HepG2 (cell line): Measurements from ENCODE around the gene JPH4. TPM values are rescaled to one million over a fixed set of nuclear protein-coding genes. Genes with fewer than 3 reads are reported as not detected.

ENCODE experiments used
- HCFC1 ChIP-seq: fragments of 150-350 bp; IDR thresholded peaks from 2 replicates; pipeline ENCODE4 v1.6.1; 2014; ENCODE audit warnings: low read depth, low read length
- HOXD1 ChIP-seq: sonication (generic); formaldehyde crosslinking; IDR thresholded peaks from 2 replicates; pipeline ENCODE4 v1.5.0; 2020; ENCODE audit warnings: missing genetic modification reagents
- PAWR ChIP-seq: sonication (generic); formaldehyde crosslinking; IDR thresholded peaks from 2 replicates; pipeline ENCODE4 v1.4.0; 2020; ENCODE audit warnings: missing genetic modification reagents, mild to moderate bottlenecking, borderline replicate concordance
- polyA plus RNA-seq, 8 experiments: library from polyadenylated mRNA; depleted of rRNA in 3 of 8; stranded (reverse) in 7 of 8; unstranded in 1 of 8; fragments of >200 nt; fragmentation: Illumina TruSeq in 4 of 8; extraction: Trizol in 4 of 8; gene quantifications; 2 replicates each; pipeline versions ENCODE4 v1.2.1 to v1.2.3, GENCODE V29; 2011 to 2016; ENCODE audit warnings: low read depth in 4 of 8, missing spikeins in 1 of 8, mixed read lengths in 1 of 8; ENCODE audit not compliant: insufficient read depth in 1 of 8
- total RNA-seq, 5 experiments: library from RNA; depleted of rRNA; stranded (reverse); fragments of >200 nt; fragmentation: Illumina TruSeq; extraction: Trizol; gene quantifications; 2 replicates each; pipeline ENCODE4 v1.2.3, GENCODE V29; 2016; ENCODE audit warnings: low read depth in 1 of 5
- TF ChIP-seq, protein P1 (sequence below): sonication (generic); formaldehyde crosslinking; IDR thresholded peaks from 2 replicates; pipeline ENCODE4 v1.8.0; 2022; ENCODE audit warnings: low read depth, missing genetic modification reagents

JPH4 gene
- total and polyA plus RNA-seq, 2 of the 13 experiments (the other 11 are each of a cell fraction or from before 2014, with no cell fraction given), result 0.08 to 0.22 TPM

GRCh38 chr14:23518709-23519108 is 59.9 kb downstream of the JPH4 start (continued):
- TF ChIP-seq, protein P1, sequence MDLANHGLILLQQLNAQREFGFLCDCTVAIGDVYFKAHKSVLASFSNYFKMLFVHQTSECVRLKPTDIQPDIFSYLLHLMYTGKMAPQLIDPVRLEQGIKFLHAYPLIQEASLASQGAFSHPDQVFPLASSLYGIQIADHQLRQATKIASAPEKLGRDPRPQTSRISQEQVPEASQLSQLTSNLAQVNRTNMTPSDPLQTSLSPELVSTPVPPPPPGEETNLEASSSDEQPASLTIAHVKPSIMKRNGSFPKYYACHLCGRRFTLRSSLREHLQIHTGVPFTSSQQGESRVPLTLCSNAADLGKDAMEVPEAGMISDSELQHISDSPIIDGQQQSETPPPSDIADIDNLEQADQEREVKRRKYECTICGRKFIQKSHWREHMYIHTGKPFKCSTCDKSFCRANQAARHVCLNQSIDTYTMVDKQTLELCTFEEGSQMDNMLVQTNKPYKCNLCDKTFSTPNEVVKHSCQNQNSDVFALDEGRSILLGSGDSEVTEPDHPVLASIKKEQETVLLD (CRISPR knock-in tag), result no peak
- TF ChIP-seq HOXD1 (0 out of 2 replicates have a peak, but pooled peaks have one; percentile 35), PAWR (CRISPR knock-in tag) (no peak), HCFC1 (no peak)

Other genes starting within 250 kb of the JPH4 start
- 0.48 and 0.95 TPM in 2 replicates for gene SLC22A17, start 225.9 kb downstream of the JPH4 start, total RNA-seq (2016; rRNA removed; fragmentation: Illumina TruSeq; extraction: Trizol)
- gene SLC22A17, start 225.9 kb downstream of the JPH4 start, polyA plus RNA-seq (2011; rRNA removed), result 1.1 and 1.8 TPM in 2 replicates
- gene EFS, start 213.6 kb downstream of the JPH4 start, total RNA-seq (2016; rRNA removed; fragmentation: Illumina TruSeq; extraction: Trizol), result not detected in 2 replicates
- gene EFS, start 213.6 kb downstream of the JPH4 start, polyA plus RNA-seq (2011; rRNA removed), result not detected in 2 replicates
- gene IL25, start 206.0 kb downstream of the JPH4 start, total RNA-seq (2016; rRNA removed; fragmentation: Illumina TruSeq; extraction: Trizol), result not detected in 2 replicates
- not detected in 2 replicates for gene IL25, start 206.0 kb downstream of the JPH4 start, polyA plus RNA-seq (2011; rRNA removed)
- not detected in 2 replicates for gene CMTM5, start 201.7 kb downstream of the JPH4 start, total RNA-seq (2016; rRNA removed; fragmentation: Illumina TruSeq; extraction: Trizol)
- not detected in 2 replicates for gene CMTM5, start 201.7 kb downstream of the JPH4 start, polyA plus RNA-seq (2011; rRNA removed)
- gene MYH6, start 170.5 kb downstream of the JPH4 start, total RNA-seq (2016; rRNA removed; fragmentation: Illumina TruSeq; extraction: Trizol), result not detected in 2 replicates
- 0.01 TPM in 1 of 2 replicates, not detected in the other for gene MYH6, start 170.5 kb downstream of the JPH4 start, polyA plus RNA-seq (2011; rRNA removed)
- gene MYH7, start 143.1 kb downstream of the JPH4 start, total RNA-seq (2016; rRNA removed; fragmentation: Illumina TruSeq; extraction: Trizol), result 0.04 TPM in 1 of 2 replicates, not detected in the other
- 0.01 and 0.04 TPM in 2 replicates for gene MYH7, start 143.1 kb downstream of the JPH4 start, polyA plus RNA-seq (2011; rRNA removed)
- gene NGDN, start 109.1 kb downstream of the JPH4 start, total RNA-seq (2016; rRNA removed; fragmentation: Illumina TruSeq; extraction: Trizol), result 216 and 241 TPM in 2 replicates
- gene NGDN, start 109.1 kb downstream of the JPH4 start, polyA plus RNA-seq (2011; rRNA removed), result 131 and 154 TPM in 2 replicates
- 0.44 and 0.49 TPM in 2 replicates for gene ZFHX2, start 27.0 kb downstream of the JPH4 start, total RNA-seq (2016; rRNA removed; fragmentation: Illumina TruSeq; extraction: Trizol)
- 0.17 and 0.24 TPM in 2 replicates for gene ZFHX2, start 27.0 kb downstream of the JPH4 start, polyA plus RNA-seq (2011; rRNA removed)
- gene THTPA, start 22.5 kb downstream of the JPH4 start, total RNA-seq (2016; rRNA removed; fragmentation: Illumina TruSeq; extraction: Trizol), result 7.1 and 7.4 TPM in 2 replicates
- 8.2 and 8.7 TPM in 2 replicates for gene THTPA, start 22.5 kb downstream of the JPH4 start, polyA plus RNA-seq (2011; rRNA removed)
- gene AP1G2, start 11.0 kb downstream of the JPH4 start, total RNA-seq (2016; rRNA removed; fragmentation: Illumina TruSeq; extraction: Trizol), result 39.4 and 96.9 TPM in 2 replicates
- 611 and 685 TPM in 2 replicates for gene AP1G2, start 11.0 kb downstream of the JPH4 start, polyA plus RNA-seq (2011; rRNA removed)
- 2,867 and 3,021 TPM in 2 replicates for gene DHRS2, start 57.6 kb upstream of the JPH4 start, total RNA-seq (2016; rRNA removed; fragmentation: Illumina TruSeq; extraction: Trizol)
- 1,596 and 1,621 TPM in 2 replicates for gene DHRS2, start 57.6 kb upstream of the JPH4 start, polyA plus RNA-seq (2011; rRNA removed)